CD4-positive, alpha-beta T cell treated with Interleukin-15 for 1 hour (primary cell): ENCODE data around the gene PDE4DIP.
"Not testable (repeated sequence)": the region's sequence is repeated elsewhere in the genome, so short reads cannot be mapped to it uniquely, and the experiment has no call there.

Experiments used
- DNase-seq: peaks from one replicate; pipeline ENCODE4 v3.0.0-alpha.2; 2020

PDE4DIP gene

DNA sequence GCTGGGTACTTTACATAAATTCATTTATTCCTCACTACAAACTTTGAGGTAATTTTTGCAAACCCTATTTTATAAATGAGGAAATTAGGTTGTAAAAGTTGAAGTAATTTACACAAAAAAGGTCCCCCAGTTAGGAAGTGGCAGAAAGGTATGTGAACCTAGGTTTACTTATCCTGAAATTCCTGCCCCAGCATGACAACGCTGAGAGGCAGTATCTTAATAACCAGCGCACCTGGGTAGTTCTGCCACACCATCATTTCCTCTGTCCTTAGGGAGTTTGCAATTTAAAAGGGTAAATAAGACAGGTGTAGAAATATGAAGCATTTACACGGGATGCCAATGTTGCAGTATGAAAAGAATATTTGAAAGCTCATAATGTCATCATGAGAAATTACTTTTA lies 79.6 kb downstream of the PDE4DIP start:
- not testable (repeated sequence) for DNase-seq

DNA sequence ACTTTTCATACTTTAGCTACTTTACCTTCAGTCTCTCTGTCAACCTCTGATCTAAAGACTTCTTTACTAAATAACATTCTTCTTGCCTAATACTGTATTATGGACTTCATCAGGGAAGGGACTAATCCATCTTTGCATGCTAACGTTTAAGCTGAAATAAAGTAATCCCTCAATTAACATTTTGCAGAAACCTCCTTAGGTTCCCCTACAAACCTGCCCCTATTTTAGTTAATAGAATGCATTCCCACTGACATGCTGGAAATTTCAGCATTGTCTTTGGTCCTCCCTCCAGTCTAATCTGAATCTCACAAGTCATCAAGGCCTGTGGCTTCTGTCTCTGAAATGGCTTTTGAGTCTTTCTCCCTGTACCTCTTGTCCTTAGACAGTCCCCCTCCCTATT lies 83.4 kb downstream of the PDE4DIP start:
- not testable (repeated sequence) for DNase-seq

DNA sequence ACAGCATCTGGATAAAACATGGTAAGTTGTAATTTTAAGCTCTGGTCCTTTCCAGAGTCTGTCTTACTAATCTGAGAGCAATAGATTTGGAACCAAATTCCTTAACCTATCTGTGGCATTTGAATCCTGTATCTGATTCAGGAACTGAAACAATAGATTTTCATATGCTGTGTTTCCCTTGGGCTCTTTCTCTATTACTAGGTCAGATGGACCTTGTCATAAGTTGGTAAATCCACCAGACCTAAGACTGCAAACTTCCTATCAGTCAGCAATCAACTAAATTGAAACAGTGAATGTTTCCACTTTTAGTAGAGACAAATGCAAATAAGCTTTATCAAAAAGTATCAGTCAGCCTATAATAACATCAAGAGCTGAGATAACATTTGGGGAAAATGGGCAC lies 85.0 kb downstream of the PDE4DIP start:
- DNase-seq, result not testable (repeated sequence)

DNA sequence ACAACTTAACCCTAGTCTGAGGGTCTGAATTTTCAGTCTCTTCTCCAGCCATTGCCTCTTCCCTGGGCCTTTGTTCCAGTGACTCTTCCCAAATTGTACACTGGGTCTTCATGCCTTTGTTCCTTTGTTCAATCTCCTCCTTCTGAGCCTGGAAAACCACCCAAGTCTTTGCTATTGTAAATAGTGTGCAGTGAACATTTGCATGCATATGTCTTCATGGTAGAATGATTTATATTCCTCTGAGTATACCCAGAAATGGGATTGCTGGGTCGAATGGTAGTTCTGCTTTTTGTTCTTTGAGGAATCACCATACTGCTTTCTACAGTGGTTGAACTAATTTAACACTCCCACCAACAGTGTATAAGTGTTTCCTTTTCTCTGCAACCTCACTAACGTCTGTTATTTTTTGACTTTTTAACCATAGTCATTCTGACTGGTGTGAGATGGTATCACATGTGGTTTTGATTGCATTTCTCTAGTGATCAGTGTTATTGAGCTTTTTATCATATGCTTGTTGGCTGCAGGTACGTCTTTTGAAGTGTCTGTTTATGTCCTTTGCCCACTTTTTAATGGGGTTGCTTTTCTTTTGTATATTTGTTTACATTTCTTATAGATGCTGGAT lies 91.3 kb downstream of the PDE4DIP start:
- not testable (repeated sequence) for DNase-seq

DNA sequence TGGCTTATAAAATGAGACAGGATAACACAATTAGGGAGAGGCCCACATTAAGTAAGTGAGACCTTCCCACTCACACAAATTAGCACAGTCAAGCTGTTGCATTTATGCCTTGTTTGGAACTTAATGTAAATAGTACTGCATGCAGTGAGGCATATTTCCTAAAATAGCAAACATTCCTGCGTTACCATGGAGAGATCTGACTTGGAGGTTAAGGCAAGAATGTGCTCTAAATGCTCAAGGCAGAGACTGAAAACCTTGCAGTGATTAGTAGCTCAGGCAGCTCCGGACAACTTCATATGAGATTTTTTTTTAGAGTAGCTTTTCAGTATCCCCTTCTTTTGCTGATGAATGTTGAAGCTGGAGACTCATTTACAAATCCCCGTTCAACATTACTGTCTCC lies 98.7 kb downstream of the PDE4DIP start:
- not testable (repeated sequence) for DNase-seq

DNA sequence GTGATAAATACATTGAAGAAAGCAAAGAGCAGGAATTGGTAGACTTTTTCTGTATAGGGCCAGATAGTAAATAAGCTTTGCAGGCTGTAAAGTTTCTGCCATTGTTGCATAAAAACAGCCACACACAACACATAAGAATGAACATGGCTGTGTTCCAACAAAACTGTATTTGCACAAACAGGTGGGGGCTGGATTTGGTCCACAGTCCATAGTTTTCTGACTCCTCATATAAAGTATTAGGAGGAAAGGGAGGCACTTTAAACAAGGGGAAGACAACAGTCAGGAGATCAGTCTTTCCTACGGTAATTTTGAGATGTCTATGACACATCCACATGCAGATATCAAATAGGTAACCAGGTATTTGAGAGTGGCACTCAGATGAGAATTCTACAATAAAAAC lies 100.9 kb downstream of the PDE4DIP start:
- DNase-seq, result not testable (repeated sequence)

DNA sequence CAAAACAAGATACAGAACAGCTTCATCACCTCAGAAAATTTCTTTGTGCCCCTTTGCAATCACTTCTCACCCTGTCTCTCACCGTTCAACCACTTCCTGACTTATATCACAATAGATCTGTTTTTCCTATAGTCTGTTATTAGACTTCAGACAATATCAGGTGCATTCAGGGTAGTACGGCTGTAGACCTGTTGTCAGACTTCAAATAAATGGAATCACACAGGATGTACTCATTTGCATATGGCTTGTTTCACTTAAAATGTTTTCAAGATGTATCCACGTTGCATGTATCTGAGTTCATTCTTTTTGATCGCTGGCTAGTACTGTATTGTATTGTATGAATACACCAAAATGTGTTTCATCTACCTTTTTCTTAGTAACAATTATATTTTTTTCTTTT lies 104.5 kb downstream of the PDE4DIP start:
- not testable (repeated sequence) for DNase-seq

DNA sequence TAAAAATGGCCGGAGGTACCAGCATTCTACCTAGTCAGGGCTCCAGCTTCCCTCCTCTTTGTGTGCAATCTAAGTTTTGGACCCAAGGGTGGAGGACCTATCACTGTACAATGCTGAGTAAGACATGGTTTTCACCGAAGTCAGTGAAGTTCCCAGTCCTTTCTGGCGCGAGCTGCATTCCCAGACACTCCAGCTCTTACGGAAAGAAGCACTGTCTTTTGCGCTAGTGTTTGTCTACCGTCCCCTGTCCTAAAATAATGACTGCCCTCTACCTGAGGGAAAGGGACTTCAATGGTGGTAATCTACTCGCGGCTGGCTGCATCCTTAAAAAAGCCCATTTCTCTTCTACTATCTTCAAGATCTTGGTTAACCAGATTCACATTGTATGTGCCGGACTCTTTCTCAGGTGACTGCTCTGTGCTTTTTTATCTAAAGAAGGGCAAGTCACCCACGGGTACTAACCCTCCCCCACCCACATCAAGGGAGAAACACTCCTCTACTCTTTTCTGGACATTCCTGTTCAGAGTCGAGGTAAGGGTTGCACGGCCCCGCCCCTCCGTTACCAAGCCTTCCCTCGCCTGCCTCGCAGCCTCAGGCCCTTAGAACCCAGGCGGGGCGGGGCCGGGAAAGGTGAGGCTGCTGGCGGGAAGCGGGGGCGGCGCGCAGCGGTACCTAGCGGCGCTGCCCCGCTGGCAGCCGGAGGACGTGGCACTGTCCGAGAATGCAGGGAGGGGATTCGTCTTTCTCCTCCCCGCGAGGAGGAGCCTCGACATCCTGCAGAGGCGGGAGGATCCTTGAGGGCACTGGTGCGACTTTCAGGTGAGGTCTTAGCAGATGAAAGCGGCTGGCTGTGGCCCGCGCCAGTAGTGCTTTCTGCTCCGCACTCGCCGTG lies 107.4 kb downstream of the PDE4DIP start:
- DNase-seq, result peak; percentile 74

DNA sequence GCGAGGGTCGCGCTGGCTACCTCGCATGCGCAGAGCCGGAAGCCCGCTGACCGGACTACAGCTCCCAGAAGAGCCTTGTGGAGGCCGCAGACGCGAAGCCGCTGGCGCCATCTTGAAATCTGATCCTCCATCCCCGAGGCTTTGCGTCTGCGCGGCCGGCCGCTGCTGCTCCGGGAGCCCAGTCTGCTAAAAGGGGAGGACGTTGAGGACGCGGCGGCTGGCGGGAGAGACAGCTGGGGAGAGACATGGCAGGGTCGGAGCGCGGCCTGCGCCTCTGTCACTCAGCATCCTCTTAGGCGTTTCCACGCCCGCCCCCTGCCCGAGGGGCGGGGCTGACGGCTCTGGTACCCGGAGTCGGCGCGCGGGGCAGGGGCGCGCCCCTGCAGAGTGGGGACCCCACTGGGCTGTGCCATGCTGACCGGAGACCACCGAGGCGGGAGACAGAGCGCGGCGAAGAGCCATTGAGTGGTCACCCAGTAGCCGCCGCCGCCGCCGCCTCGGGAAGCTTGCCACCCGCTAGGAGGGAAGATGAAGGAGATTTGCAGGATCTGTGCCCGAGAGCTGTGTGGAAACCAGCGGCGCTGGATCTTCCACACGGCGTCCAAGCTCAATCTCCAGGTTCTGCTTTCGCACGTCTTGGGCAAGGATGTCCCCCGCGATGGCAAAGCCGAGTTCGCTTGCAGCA lies 108.2 kb downstream of the PDE4DIP start:
- DNase-seq, result peak; percentile 80

DNA sequence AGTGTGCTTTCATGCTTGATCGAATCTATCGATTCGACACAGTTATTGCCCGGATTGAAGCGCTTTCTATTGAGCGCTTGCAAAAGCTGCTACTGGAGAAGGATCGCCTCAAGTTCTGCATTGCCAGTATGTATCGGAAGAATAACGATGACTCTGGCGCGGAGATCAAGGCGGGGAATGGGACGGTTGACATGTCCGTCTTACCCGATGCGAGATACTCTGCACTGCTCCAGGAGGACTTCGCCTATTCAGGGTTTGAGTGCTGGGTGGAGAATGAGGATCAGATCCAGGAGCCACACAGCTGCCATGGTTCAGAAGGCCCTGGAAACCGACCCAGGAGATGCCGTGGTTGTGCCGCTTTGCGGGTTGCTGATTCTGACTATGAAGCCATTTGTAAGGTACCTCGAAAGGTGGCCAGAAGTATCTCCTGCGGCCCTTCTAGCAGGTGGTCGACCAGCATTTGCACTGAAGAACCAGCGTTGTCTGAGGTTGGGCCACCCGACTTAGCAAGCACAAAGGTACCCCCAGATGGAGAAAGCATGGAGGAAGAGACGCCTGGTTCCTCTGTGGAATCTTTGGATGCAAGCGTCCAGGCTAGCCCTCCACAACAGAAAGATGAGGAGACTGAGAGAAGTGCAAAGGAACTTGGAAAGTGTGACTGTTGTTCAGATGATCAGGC lies 108.8 kb downstream of the PDE4DIP start:
- not testable (repeated sequence) for DNase-seq

DNA sequence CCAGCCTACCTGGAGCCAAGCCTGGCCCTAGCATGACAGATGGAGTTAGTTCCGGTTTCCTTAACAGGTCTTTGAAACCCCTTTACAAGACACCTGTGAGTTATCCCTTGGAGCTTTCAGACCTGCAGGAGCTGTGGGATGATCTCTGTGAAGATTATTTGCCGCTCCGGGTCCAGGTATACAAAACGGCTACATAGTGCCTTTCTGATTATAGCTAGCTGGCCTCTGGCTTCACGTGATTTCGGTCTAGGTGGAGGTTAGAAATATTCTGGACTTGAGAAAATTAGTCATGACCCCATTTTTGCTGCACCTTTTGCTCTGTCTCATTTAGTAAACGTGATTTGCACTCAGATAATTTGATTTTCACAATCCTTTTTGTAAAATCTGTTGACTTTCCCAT lies 109.5 kb downstream of the PDE4DIP start:
- not testable (repeated sequence) for DNase-seq

DNA sequence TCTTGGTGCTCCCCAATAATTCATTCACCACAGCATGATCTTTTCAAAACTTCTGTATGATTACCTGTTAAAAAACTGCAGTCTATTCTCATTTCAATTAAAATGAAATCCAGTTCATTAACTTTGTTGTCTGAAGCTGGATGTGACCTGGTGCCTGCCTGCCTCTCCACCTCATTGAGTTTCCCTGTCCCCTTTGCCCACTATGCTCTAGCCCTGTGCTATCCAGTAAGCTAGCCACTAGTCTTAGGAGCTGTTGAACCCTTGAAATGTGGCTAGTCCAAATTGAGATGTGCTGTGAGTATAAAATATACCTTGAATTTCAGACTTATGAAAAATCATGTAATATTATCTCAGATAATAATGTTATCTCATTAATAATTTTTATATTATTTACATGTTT lies 114.1 kb downstream of the PDE4DIP start:
- not testable (repeated sequence) for DNase-seq

DNA sequence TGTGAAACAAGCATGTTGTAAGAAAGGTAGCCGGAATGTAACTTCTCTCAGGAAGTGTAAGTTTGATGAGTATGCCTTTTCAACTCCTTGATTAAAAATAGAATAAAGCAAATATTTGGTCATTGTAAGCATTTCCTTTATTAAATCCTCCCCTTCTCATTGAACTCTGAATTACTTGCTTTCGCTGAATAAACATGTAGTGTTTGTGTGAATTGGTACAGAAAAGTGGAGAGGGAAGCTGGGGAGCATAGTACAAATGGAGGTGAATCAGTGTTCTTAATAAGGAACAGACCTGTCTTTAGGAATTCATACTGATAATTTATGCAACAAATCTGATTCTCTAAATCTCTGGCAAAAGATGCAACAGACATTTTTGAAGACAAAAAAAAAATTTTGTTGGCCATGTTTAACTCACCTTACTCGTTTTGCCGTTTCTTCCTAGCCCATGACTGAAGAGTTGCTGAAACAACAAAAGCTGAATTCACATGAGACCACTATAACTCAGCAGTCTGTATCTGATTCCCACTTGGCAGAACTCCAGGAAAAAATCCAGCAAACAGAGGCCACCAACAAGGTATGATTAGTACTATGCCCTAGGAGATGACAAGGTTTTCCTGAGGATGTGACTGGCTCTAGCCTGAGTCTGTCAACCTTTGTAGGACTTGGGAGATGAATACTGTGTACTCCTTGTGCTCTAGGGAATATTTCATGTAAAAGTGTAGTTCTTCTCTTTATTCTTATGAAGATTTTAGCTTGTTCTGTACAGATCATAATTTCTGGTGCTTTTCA lies 116.2 kb downstream of the PDE4DIP start:
- DNase-seq, result not testable (repeated sequence)

DNA sequence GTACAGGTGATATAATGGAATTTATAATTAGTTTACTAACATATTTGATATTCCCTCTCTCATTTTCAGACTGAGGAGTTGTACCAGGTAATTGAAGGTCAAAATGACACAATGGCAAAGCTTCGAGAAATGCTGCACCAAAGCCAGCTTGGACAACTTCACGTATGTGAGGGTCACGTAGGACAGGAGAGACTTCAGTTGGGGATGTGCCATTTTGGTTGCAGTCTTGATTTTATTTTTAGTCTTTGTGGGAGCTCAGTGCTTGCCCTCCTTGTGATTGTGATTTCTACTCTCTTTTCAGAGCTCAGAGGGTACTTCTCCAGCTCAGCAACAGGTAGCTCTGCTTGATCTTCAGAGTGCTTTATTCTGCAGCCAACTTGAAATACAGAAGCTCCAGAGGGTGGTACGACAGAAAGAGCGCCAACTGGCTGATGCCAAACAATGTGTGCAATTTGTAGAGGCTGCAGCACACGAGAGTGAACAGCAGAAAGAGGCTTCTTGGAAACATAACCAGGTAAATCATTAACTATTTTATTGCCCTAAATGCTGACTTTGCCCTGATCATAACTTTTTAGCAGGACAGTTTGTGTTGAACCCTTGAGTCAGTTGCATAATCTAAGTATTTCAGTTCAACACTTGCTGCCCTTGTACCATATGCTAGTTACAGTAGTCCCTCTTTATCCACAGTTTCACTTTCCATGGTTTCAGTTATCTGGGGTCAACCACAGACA lies 118.1 kb downstream of the PDE4DIP start:
- not testable (repeated sequence) for DNase-seq

DNA sequence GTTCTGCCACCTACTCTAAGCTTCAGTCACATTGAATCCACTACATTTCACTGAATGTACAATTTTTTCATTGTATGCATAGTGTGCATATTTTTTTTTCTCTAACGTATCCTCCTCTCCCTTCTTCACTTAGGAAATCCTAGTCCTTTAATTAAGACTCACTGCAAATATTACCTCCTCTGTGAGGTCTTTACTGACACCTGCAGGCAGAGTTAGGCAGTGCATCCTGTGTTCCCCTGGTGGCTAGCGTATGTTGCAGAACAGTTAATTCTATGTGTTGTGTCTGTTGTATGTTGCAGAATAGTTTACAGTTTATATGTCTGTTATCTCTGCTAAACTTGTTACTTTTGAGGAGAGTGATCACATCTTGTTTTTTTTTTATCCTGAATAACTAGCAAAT lies 121.9 kb downstream of the PDE4DIP start:
- DNase-seq, result not testable (repeated sequence)

DNA sequence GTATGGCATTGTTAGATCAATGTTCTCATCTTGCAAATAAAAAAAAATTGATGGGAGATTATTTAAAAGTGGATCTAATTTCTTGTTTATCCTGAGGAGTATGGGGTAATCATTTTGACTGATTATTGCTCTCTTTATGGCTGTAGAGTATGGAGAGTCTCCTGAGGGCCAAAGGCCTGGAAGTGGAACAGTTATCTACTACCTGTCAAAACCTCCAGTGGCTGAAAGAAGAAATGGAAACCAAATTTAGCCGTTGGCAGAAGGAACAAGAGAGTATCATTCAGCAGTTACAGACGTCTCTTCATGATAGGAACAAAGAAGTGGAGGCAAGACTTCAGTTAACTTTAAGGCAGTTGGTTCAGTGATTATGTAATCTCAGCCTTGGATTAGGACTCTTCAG lies 123.4 kb downstream of the PDE4DIP start:
- DNase-seq, result not testable (repeated sequence)

DNA sequence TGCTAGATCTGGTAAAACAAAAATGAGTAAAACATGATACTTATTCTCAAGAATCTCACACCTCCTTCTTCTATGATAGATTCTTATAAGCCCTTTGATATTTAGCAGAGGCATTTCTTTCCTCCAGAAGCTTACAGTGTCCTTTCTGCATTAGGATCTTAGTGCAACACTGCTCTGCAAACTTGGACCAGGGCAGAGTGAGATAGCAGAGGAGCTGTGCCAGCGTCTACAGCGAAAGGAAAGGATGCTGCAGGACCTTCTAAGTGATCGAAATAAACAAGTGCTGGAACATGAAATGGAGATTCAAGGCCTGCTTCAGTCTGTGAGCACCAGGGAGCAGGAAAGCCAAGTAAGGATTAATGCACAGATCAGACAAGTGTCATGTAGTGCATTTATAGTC lies 124.5 kb downstream of the PDE4DIP start:
- not testable (repeated sequence) for DNase-seq

DNA sequence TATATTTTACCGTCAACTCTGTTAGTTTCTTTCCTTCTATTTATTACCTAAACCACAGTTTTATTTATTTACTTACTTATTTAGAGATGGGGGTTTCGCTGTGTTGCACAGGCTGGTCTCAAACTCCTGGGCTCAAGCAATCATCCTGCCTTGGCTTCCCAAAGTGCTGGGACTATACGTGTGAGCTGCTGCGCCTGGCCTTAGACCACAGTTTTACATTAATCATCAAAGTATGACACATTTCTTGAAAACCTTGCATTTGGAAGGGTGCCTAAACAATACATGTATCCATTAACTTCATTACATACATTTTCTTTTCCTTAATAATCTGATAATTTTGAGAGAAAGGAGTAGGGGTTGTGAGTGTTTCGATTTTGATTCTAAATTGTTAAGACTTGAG lies 124.9 kb downstream of the PDE4DIP start:
- DNase-seq, result not testable (repeated sequence)

DNA sequence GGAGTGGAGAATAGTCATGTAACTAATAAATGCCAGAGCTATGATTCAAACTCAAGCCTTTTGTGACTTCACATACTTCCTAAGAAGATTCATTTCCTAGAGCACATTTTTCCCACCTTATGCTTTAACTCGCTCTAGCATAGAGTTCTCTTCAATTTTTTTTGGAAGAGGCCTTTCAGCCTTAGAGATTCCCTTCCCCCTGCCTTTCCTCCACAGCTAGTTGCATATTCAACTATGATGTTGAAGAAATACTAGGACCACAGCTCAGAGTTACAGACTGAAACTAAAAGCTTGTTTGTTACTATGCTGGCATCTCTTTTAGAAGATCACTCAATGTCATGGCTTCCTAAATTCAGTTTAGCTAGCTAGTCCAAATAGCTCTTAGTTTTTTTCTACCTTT lies 131.2 kb downstream of the PDE4DIP start:
- DNase-seq, result not testable (repeated sequence)

DNA sequence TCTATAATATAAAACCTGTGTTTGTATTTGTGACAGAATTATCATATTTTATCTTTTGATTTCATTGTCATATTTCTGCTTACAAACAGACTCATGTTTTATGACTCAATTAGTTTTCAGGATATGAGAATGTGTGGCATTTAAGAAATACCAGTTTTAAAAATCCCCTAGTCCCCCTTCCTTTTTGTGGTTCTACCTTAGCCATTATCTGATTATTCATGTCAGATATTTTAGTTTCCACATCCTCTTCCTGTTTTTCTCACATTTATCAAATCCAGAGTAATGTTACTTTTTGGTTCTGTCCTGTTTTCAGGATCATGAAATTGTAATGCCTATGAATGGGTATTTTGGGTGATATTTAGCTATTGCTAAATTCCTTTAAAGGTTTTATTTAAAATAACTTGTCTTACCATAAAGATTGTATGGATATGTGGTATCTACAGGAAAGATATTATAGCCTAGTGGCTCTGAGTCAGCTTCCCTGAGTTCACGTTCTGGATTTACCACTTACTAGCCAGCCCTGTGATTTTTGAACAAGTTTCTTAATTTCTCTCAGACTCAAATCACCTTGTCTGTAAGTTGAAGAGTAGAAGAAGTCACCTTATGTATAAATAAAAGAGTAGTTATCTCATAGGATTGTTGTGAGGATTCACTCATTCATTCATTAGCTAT lies 131.8 kb downstream of the PDE4DIP start:
- DNase-seq, result not testable (repeated sequence)

DNA sequence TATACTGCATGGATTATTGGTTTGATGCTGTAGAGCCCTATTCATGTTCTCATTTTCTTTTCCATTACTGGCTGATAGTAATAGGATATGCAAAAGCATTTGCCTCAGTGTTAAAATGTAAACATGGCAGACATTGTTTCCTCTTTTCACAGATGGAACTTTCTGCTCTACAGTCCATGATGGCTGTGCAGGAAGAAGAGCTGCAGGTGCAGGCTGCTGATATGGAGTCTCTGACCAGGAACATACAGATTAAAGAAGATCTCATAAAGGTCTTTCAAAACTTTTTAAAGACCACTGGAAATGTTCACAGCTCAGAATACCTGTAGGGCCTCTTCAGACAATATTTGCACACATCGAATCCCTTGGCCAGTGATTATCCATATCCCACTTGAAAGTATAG lies 133.6 kb downstream of the PDE4DIP start:
- DNase-seq, result not testable (repeated sequence)
